Mammary epithelial cell (primary cell): Measurements from ENCODE around the gene IRAK2.

Source experiments
- CTCF ChIP-seq, 2 donors: IDR thresholded peaks in 1 of 2; conservative IDR thresholded peaks in 1 of 2; 2 replicates each; pipeline ENCODE4 v1.5.1; 2011 to 2012; ENCODE audit warnings: inconsistent platforms in 2 of 2, low read length in 2 of 2, mild to moderate bottlenecking in 2 of 2, control low read depth in 1 of 2, low read depth in 1 of 2; ENCODE audit not compliant: insufficient read depth in 1 of 2; ENCODE audit errors: extremely low read depth in 1 of 2
- EZH2 ChIP-seq: IDR thresholded peaks from 2 replicates; pipeline ENCODE4 v1.6.1; 2012; ENCODE audit warnings: low read length, inconsistent platforms, borderline replicate concordance

GRCh38 chr3:10245081-10245712 lies 80.5 kb downstream of the IRAK2 start:
- TF ChIP-seq CTCF (conservative IDR thresholded peaks at IDR 0.05 in 1 of 2, IDR thresholded peaks at IDR 0.05 in 1 of 2; ENCODE audit: extremely low read depth in 1 of 2, insufficient read depth in 1 of 2, low read depth in 1 of 2, low read length in 2 of 2) (no peak), EZH2 (no peak)
